Nephron progenitor cell (in vitro differentiated cells): ENCODE data around the gene ABCA2.

Experiments used
- DNase-seq: peaks from one replicate; pipeline ENCODE4 v3.0.0; 2021
- H3K27ac Mint-ChIP-seq: 2 replicates; pipeline ENCODE4 v1.8.0; 2021; ENCODE audit warnings: mild to moderate bottlenecking, moderate library complexity, mixed read lengths
- H3K27me3 Mint-ChIP-seq: 2 replicates; pipeline ENCODE4 v1.8.0; 2021; ENCODE audit warnings: mild to moderate bottlenecking, low read depth, mixed read lengths; ENCODE audit not compliant: poor library complexity
- H3K36me3 Mint-ChIP-seq: 2 replicates; pipeline ENCODE4 v1.8.0; 2021; ENCODE audit warnings: low read depth, mixed read lengths
- H3K4me1 Mint-ChIP-seq: 2 replicates; pipeline ENCODE4 v1.8.0; 2021; ENCODE audit warnings: mixed read lengths
- H3K4me3 Mint-ChIP-seq: 2 replicates; pipeline ENCODE4 v1.8.0; 2021; ENCODE audit warnings: mild to moderate bottlenecking, moderate library complexity, mixed read lengths
- H3K9me3 Mint-ChIP-seq: 2 replicates; pipeline ENCODE4 v1.8.0; 2021; ENCODE audit warnings: mild to moderate bottlenecking, moderate library complexity, mixed read lengths
- CTCF ChIP-seq: fragments of 200-600 bp; sonication (generic); IDR thresholded peaks from 2 replicates; pipeline ENCODE4 v1.5.0; 2021; ENCODE audit warnings: antibody characterized with exemption

Gene ABCA2

GRCh38 chr9:136977223-136977622, 50.8 kb downstream of the ABCA2 start, which contains the start of gene PTGDS:
TSS of gene PTGDS (plus strand) at chr9:136977504. CDS start at chr9:136977579, 75 bp downstream.
- peak within 1 kb of the TSS; percentile 60 for H3K4me3 Mint-ChIP-seq
- H3K27me3 Mint-ChIP-seq, result peaks cover 27% of the 10 kb centered on the region

DNA sequence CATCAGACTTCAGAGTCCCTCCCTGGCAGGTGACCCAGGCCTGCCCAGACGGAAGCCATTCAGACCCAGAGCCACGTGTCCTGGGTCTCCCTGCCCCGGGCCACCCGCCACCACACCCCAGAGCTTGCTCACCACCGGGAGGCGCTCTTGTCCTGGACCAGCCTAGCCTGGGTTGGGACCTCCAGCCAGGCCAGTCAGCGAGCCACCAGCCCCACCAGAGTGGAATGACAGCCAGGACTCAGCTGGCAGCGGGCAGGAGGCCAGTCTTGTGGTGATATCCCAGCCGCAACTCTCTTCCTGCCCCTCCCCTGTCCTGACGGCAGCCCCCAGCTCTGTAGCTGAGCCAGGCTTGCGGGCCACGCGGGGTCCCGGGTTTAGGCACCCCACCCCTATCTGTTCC, 52.4 kb downstream of the ABCA2 start:
- no peaks in the 10 kb centered on the region for H3K9me3 Mint-ChIP-seq

More at GRCh38 chr9:136977223-136977622, 50.8 kb downstream of the ABCA2 start, which contains the start of gene PTGDS:
- no peak for DNase-seq
- Mint-ChIP-seq H3K27ac (no peak within 1 kb of the TSS), H3K9me3 (no peaks in the 10 kb centered on the region), H3K4me1 (peaks cover 8% of the 10 kb centered on the region), H3K36me3 (no peaks in the 10 kb centered on the region)
- no peak for TF ChIP-seq CTCF

DNA sequence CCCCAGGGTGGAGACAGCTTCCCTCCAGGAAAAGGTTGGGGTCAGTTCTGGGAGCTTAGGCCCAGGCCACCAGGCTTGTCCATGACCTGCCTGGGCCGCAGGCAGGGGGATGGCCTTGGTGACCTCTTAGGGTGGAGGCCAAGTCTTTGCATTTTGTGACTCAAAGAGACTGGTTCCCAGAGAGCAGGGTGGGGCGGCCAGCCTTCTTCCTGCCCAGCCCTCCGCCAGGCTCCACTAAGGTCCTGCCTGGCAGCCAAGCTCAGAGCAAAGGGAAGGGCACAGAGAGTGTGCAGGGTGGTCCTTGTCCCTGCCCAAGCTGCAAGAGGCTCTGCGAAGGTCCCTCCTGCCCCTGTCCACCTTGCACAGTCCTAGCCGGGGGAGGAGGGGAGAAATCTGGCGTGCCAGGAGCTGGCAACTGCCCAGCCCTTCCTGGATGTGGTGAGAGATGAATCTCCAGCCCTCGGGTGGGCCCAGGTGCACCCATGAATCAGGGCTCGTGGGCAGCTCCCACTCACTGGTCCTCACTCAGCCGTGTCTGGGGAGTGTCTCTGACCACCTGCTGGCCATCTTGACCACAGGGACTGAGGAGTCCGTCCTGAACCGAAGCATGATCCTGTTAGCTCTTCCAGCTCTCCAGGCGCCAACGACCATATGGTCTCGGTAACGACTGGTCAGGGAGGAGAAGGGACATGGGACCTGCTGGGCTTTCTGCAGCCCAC, 53.1 kb downstream of the ABCA2 start:
- Mint-ChIP-seq H3K27me3 (peaks cover 23% of the 10 kb centered on the region), H3K9me3 (no peaks in the 10 kb centered on the region), H3K4me3 (no peak overlapping the region), H3K27ac (no peak overlapping the region), H3K36me3 (no peaks in the 10 kb centered on the region), H3K4me1 (peaks cover 5% of the 10 kb centered on the region)
- no peak for TF ChIP-seq CTCF
- DNase-seq, result no peak

More for the DNA sequence above, 52.4 kb downstream of the ABCA2 start:
- no peaks in the 10 kb centered on the region for H3K36me3 Mint-ChIP-seq
- no peak for TF ChIP-seq CTCF
- H3K4me3 Mint-ChIP-seq, result no peak overlapping the region
- peak; percentile 41 for DNase-seq
- no peak overlapping the region for H3K27ac Mint-ChIP-seq
- H3K4me1 Mint-ChIP-seq, result peaks cover 7% of the 10 kb centered on the region
- H3K27me3 Mint-ChIP-seq, result peaks cover 23% of the 10 kb centered on the region

DNA sequence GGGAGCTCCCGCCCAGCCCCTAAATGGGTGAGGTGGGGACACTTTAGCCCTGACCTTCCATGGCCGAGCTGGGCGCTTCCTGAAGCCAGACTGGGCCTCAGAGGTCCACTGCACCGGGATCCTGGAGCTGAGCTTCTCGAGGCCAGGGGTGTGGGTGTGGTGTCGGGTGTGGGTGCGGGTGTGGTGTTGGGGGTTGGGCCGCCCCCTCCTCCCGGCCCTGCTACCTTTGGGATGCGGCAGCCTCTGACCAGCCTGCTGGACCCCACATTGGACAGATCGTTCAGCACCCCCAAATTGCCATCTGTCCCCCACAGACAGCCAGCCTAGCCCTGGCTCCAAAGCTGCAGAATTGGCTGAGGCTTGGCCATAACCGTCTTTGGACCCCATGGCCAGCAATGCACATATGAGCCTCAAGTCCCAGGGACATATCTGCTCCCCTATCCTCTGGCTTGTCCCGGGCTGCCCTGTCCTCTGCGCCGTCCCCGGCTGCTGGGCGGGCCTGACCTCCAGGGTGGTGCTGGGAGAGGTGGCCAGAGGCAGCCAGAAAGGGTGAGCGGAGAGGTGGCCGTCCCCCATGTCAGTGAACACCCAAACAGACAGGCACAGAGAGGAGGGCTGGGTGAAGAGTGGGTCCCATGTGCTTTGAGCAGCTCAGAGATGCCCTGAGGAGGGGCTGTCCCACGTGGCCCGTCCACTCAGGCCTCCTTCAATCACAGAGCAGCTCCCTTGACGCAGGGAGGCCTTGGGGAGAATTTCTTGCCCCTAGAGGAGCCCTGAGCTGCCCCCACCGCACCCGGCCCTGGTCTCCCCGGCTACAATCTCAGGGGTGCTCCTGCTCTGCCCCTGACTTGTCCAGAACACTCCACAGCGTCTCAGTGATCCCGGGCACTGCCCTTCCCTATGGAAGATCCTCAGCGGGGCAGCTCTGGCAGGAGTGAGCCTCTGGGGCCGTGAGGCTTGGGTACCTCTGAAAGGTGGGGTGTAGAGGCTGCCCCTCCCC, 54.1 kb downstream of the ABCA2 start:
- H3K4me3 Mint-ChIP-seq, result no peak overlapping the region
- DNase-seq, result no peak
- peaks cover 23% of the 10 kb centered on the region for H3K27me3 Mint-ChIP-seq
- TF ChIP-seq CTCF, result no peak
- H3K4me1 Mint-ChIP-seq, result peaks cover 5% of the 10 kb centered on the region
- H3K36me3 Mint-ChIP-seq, result no peaks in the 10 kb centered on the region
- no peak overlapping the region for H3K27ac Mint-ChIP-seq
- H3K9me3 Mint-ChIP-seq, result no peaks in the 10 kb centered on the region

GRCh38 chr9:136972743-136973142, 55.3 kb downstream of the ABCA2 start:
- TF ChIP-seq CTCF, result no peak
- Mint-ChIP-seq H3K36me3 (no peaks in the 10 kb centered on the region), H3K4me3 (no peak overlapping the region), H3K27ac (no peak overlapping the region), H3K27me3 (peaks cover 22% of the 10 kb centered on the region), H3K4me1 (peaks cover 5% of the 10 kb centered on the region), H3K9me3 (no peaks in the 10 kb centered on the region)
- DNase-seq, result no peak
